ENCODE measurements around the gene MRPL37.

Gene MRPL37

GRCh38 chr1:54199151-54199764, 709 bp upstream of the MRPL37 start:
- ATAC-seq = peak; percentile 7; the same call in 2 of the 3 replicates

GRCh38 chr1:54200519-54200997, 591 bp downstream of the MRPL37 start:
- TF ChIP-seq POU6F1 (CRISPR knock-in tag; IDR thresholded peaks at IDR 0.05; ENCODE audit: borderline replicate concordance, low read depth) (no peak), GLIS3 (CRISPR knock-in tag; IDR thresholded peaks at IDR 0.05) (no peak)
- peak; percentile 33 for ATAC-seq

More at GRCh38 chr1:54199151-54199764, 709 bp upstream of the MRPL37 start:
- TF ChIP-seq ZFP30 (CRISPR knock-in tag; IDR thresholded peaks at IDR 0.05) = no peak
- no peak for TF ChIP-seq SNAI2 (CRISPR knock-in tag; IDR thresholded peaks at IDR 0.05)
- TF ChIP-seq TSHZ2 (CRISPR knock-in tag; IDR thresholded peaks at IDR 0.05) = no peak
- no peak for TF ChIP-seq CSDC2 (CRISPR knock-in tag; IDR thresholded peaks at IDR 0.05)
- no peak for TF ChIP-seq ZNF8 (CRISPR knock-in tag; IDR thresholded peaks at IDR 0.05)
- no peak for TF ChIP-seq ZNF565 (CRISPR knock-in tag; conservative IDR thresholded peaks at IDR 0.05; ENCODE audit: low read depth)
- no peak for TF ChIP-seq ISL1 (CRISPR knock-in tag; IDR thresholded peaks at IDR 0.05)
- no peak for TF ChIP-seq ZNF70 (CRISPR knock-in tag; IDR thresholded peaks at IDR 0.05)
- TF ChIP-seq TCF4 (CRISPR knock-in tag; IDR thresholded peaks at IDR 0.05; ENCODE audit: borderline replicate concordance) = no peak
- no peak for TF ChIP-seq BACH2 (CRISPR knock-in tag; IDR thresholded peaks at IDR 0.05; ENCODE audit: borderline replicate concordance)

GRCh38 chr1:54204199-54204598, 4.2 kb downstream of the MRPL37 start:
- ATAC-seq = no peak
- no peak for TF ChIP-seq ARNTL (CRISPR knock-in tag; IDR thresholded peaks at IDR 0.05; ENCODE audit: borderline replicate concordance, low read depth)
- no peak for TF ChIP-seq PPARA (CRISPR knock-in tag; IDR thresholded peaks at IDR 0.05; ENCODE audit: borderline replicate concordance)
- no peak for TF ChIP-seq ZNF8 (CRISPR knock-in tag; IDR thresholded peaks at IDR 0.05)
- no peak for TF ChIP-seq ESRRG (CRISPR knock-in tag; IDR thresholded peaks at IDR 0.05)
- no peak for TF ChIP-seq GLIS3 (CRISPR knock-in tag; IDR thresholded peaks at IDR 0.05)
- no peak for TF ChIP-seq ZNF565 (CRISPR knock-in tag; conservative IDR thresholded peaks at IDR 0.05; ENCODE audit: low read depth)
- TF ChIP-seq SNAI2 (CRISPR knock-in tag; IDR thresholded peaks at IDR 0.05) = no peak
- no peak for TF ChIP-seq ZFP30 (CRISPR knock-in tag; IDR thresholded peaks at IDR 0.05)

GRCh38 chr1:54207287-54207686, 7.3 kb downstream of the MRPL37 start:
- no peak for ATAC-seq
- no peak for TF ChIP-seq SNAI2 (CRISPR knock-in tag; IDR thresholded peaks at IDR 0.05)
- TF ChIP-seq TSHZ2 (CRISPR knock-in tag; IDR thresholded peaks at IDR 0.05) = no peak
- no peak for TF ChIP-seq ZNF70 (CRISPR knock-in tag; IDR thresholded peaks at IDR 0.05)
- TF ChIP-seq ARNTL (CRISPR knock-in tag; IDR thresholded peaks at IDR 0.05; ENCODE audit: borderline replicate concordance, low read depth) = no peak
- TF ChIP-seq ZNF8 (CRISPR knock-in tag; IDR thresholded peaks at IDR 0.05) = no peak
- TF ChIP-seq GLIS3 (CRISPR knock-in tag; IDR thresholded peaks at IDR 0.05) = no peak
- TF ChIP-seq POU6F1 (CRISPR knock-in tag; IDR thresholded peaks at IDR 0.05; ENCODE audit: borderline replicate concordance, low read depth) = no peak
- TF ChIP-seq TOX (CRISPR knock-in tag; IDR thresholded peaks at IDR 0.05; ENCODE audit: borderline replicate concordance) = no peak
- no peak for TF ChIP-seq PATZ1 (CRISPR knock-in tag; IDR thresholded peaks at IDR 0.05; ENCODE audit: borderline replicate concordance)
- TF ChIP-seq OSR1 (CRISPR knock-in tag; IDR thresholded peaks at IDR 0.05) = no peak
- no peak for TF ChIP-seq CSRNP3 (CRISPR knock-in tag; IDR thresholded peaks at IDR 0.05)
- TF ChIP-seq TCF4 (CRISPR knock-in tag; IDR thresholded peaks at IDR 0.05; ENCODE audit: borderline replicate concordance) = no peak
- no peak for TF ChIP-seq PPARA (CRISPR knock-in tag; IDR thresholded peaks at IDR 0.05; ENCODE audit: borderline replicate concordance)
- no peak for TF ChIP-seq CREB5 (CRISPR knock-in tag; IDR thresholded peaks at IDR 0.05; ENCODE audit: low read depth)
